OCI-LY1 (cell line): ENCODE measurements around the gene WEE1.

ENCODE experiments used
- EZH2 ChIP-seq: fragments of 200-600 bp; sonication (generic), shearing (Covaris generic); IDR thresholded peaks from 2 replicates; pipeline ENCODE4 v1.8.0; 2017; ENCODE audit warnings: borderline replicate concordance, mixed run types, mild to moderate bottlenecking, antibody characterized with exemption, low read length, moderate library complexity, mixed read lengths
- TF ChIP-seq, protein P1 (sequence below): fragments of 200-600 bp; sonication (generic), shearing (Covaris generic); IDR thresholded peaks from 2 replicates; pipeline ENCODE4 v1.5.1; 2017; ENCODE audit warnings: mild to moderate bottlenecking, antibody characterized with exemption, low read length, moderate library complexity, mixed read lengths

DNA sequence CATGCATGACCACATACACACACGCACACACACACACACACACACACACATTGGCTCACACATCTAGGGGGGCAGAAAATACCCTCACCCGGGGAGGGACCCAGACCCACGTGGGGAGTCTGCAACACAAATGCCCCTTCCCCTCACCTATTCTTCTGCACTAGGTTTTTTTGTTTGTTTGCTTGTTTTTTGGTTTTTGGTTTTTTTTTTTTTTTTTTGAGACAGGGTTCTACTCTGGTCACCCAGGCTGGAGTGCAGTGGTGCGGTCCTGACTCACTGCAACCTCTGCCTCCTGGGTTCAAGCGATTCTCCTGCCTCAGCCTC is 28.4 kb downstream of the WEE1 start:
- TF ChIP-seq, protein P1, sequence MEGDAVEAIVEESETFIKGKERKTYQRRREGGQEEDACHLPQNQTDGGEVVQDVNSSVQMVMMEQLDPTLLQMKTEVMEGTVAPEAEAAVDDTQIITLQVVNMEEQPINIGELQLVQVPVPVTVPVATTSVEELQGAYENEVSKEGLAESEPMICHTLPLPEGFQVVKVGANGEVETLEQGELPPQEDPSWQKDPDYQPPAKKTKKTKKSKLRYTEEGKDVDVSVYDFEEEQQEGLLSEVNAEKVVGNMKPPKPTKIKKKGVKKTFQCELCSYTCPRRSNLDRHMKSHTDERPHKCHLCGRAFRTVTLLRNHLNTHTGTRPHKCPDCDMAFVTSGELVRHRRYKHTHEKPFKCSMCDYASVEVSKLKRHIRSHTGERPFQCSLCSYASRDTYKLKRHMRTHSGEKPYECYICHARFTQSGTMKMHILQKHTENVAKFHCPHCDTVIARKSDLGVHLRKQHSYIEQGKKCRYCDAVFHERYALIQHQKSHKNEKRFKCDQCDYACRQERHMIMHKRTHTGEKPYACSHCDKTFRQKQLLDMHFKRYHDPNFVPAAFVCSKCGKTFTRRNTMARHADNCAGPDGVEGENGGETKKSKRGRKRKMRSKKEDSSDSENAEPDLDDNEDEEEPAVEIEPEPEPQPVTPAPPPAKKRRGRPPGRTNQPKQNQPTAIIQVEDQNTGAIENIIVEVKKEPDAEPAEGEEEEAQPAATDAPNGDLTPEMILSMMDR: no peak
- TF ChIP-seq EZH2: no peak
